ENCODE measurements around the gene TMEM141.

DNA sequence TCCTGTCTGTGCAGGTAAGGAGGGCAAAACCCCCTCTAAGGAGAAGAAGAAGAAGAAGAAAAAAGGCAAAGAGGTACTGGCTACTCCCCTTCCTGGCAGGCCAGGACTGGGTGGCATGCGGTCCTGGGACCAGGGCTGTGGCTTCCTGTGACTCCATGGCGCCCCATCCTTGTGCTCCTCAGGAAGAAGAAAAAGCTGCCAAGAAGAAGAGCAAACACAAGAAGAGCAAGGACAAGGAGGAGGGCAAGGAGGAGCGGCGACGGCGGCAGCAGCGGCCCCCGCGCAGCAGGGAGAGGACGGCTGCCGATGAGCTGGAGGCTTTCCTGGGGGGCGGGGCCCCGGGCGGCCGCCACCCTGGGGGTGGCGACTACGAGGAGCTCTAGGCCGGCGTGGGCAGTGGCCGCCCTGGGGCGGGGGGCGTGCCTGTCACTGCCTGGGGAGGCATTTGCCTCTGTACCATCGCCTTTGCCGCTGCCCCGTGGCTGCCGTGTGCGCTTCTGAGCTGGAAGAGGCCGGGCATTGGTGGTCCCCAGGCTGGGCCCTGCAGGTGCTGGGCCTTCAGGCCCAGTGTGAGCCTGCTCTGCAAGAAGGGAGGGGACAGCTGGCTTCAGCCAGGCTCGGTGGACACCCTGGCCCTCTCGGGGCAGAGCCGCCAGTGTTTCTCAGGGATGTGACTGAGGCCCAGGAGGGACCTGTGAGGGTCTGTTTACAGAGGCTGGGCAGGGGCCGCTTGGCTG lies 49.2 kb downstream of the TMEM141 start:
- TF ChIP-seq, protein P1, sequence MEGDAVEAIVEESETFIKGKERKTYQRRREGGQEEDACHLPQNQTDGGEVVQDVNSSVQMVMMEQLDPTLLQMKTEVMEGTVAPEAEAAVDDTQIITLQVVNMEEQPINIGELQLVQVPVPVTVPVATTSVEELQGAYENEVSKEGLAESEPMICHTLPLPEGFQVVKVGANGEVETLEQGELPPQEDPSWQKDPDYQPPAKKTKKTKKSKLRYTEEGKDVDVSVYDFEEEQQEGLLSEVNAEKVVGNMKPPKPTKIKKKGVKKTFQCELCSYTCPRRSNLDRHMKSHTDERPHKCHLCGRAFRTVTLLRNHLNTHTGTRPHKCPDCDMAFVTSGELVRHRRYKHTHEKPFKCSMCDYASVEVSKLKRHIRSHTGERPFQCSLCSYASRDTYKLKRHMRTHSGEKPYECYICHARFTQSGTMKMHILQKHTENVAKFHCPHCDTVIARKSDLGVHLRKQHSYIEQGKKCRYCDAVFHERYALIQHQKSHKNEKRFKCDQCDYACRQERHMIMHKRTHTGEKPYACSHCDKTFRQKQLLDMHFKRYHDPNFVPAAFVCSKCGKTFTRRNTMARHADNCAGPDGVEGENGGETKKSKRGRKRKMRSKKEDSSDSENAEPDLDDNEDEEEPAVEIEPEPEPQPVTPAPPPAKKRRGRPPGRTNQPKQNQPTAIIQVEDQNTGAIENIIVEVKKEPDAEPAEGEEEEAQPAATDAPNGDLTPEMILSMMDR (conservative IDR thresholded peaks at IDR 0.05; ENCODE audit: low read length) = no peak
- TF ChIP-seq EZH2phosphoT487 (IDR thresholded peaks at IDR 0.05; ENCODE audit: borderline replicate concordance, low read depth, low read length) = no peak
